GM19468 (cell line): ENCODE results near the gene KCNJ4.
"Not testable (repeated sequence)": the region's sequence is repeated elsewhere in the genome, so short reads cannot be mapped to it uniquely, and the experiment has no call there.

Source experiments
- ATAC-seq: cut with Tn5 transposase; IDR thresholded peaks from one replicate; pipeline ENCODE4 v1.9.1; 2021; ENCODE audit warnings: mild to moderate bottlenecking, moderate library complexity, moderate number of reproducible peaks; ENCODE audit not compliant: unreplicated experiment; ENCODE audit errors: extremely low read depth

The KCNJ4 gene

GRCh38 chr22:38416621-38417251, 38.3 kb downstream of the KCNJ4 start:
- ATAC-seq: no peak

- no peak for ATAC-seq
These were observed 39.3 kb downstream of the KCNJ4 start for GRCh38 chr22:38415561-38416321.

GRCh38 chr22:38415046-38415445, 40.0 kb downstream of the KCNJ4 start:
- ATAC-seq: no peak

- ATAC-seq: no peak
These were observed 41.0 kb downstream of the KCNJ4 start for GRCh38 chr22:38414009-38414395.

- ATAC-seq: no peak
These were observed 41.7 kb downstream of the KCNJ4 start for GRCh38 chr22:38413085-38414008.

GRCh38 chr22:38412435-38413084, 42.4 kb downstream of the KCNJ4 start:
- ATAC-seq: no peak

GRCh38 chr22:38411016-38411415, 44.0 kb downstream of the KCNJ4 start:
- no peak for ATAC-seq

- ATAC-seq: not testable (repeated sequence)
These were observed 45.1 kb downstream of the KCNJ4 start for GRCh38 chr22:38409916-38410315.

GRCh38 chr22:38406617-38407016, 48.4 kb downstream of the KCNJ4 start:
- no peak for ATAC-seq

- no peak for ATAC-seq
These were observed 50.6 kb downstream of the KCNJ4 start for GRCh38 chr22:38404419-38404818.

GRCh38 chr22:38403812-38404211, 51.2 kb downstream of the KCNJ4 start:
- ATAC-seq: no peak

GRCh38 chr22:38402204-38402603, 52.8 kb downstream of the KCNJ4 start:
- no peak for ATAC-seq

GRCh38 chr22:38401336-38402084, 53.5 kb downstream of the KCNJ4 start:
- no peak for ATAC-seq

- ATAC-seq: not testable (repeated sequence)
These were observed 54.7 kb downstream of the KCNJ4 start for GRCh38 chr22:38400256-38400655.

GRCh38 chr22:38398609-38399461, 56.2 kb downstream of the KCNJ4 start:
- ATAC-seq: peak; percentile 29

- ATAC-seq: not testable (repeated sequence)
These were observed 56.8 kb downstream of the KCNJ4 start for GRCh38 chr22:38398181-38398608.

GRCh38 chr22:38397189-38398085, 57.6 kb downstream of the KCNJ4 start:
- no peak for ATAC-seq
